Measurements from ENCODE around the gene CC2D2B.

GRCh38 chr10:95976362-95977229 is 68.8 kb downstream of the CC2D2B start:
- TF ChIP-seq CTCF (IDR thresholded peaks at IDR 0.05) (no peak), POLR2AphosphoS5 (IDR thresholded peaks at IDR 0.05; ENCODE audit: low read depth, low read length) (no peak)

Data from Panc1 (cell line).